GM18520 (cell line): ENCODE data around the gene PHPT1.
"Not testable (repeated sequence)": the region's sequence is repeated elsewhere in the genome, so short reads cannot be mapped to it uniquely, and the experiment has no call there.

Experiments used
- ATAC-seq: cut with Tn5 transposase; IDR thresholded peaks from one replicate; pipeline ENCODE4 v1.9.1; 2021; ENCODE audit not compliant: unreplicated experiment

Gene PHPT1

GRCh38 chr9:136883670-136884069 is 34.5 kb downstream of the PHPT1 start:
- ATAC-seq = not testable (repeated sequence)

DNA sequence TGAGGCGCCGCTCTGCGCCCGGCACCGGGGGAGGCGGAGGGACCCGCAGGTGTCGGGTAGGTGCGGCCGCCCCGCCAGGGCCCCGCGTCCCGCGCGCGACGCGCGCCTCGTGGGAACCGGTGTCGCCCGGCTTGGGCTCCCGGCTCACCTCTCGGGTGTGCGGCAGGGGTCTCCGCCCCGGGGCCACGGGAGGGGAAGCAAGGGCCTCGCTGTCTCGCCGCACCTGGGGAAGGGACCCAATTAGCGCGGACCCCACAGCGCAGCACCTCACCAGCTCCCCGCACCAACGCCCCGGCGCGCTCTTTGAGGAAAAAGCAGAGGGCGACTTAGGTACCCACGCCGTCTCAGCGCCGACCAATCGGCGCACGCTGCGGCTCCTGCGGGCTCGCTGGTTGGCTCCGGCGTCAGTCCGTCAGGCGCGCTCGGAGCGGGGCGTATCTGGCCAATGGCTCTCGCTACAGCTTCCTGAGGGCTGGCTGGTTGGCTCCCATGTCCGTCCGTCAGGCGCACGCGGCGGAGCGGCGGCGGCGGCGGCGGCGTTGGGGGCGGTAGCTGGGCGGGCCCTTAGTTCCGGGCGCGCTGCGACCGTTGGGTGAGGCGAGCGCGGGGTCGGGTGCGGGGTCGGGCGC is 36.9 kb downstream of the PHPT1 start, which contains the start of gene TRAF2:
TRAF2 (plus strand) TSS at position 567 of the 629 bp plus-strand sequence. CDS start 12,225 bp downstream, outside the sequence.
- ATAC-seq = peak; percentile 80

- peak; percentile 15 for ATAC-seq
Observed at GRCh38 chr9:136886610-136887597, 37.7 kb downstream of the PHPT1 start.

DNA sequence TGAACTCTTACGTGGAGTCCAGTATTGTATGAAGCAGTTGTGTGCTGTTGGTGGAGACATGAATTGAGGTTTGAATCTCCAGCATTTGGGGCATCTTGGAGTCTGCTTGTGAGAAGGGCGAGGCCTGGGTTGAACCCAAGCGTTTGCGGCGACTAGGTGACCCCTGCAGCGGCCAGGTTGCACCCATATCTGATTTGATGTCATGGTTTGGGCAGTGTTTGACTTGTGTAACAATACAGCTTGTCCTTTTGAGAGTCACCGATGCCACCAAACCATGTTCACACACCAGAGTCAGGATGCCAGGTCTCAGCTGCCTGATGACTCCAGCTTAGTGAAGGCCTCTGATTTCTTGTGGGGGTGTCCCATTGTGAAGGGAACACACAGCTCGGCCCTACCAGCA is 39.2 kb downstream of the PHPT1 start:
- ATAC-seq = no peak

DNA sequence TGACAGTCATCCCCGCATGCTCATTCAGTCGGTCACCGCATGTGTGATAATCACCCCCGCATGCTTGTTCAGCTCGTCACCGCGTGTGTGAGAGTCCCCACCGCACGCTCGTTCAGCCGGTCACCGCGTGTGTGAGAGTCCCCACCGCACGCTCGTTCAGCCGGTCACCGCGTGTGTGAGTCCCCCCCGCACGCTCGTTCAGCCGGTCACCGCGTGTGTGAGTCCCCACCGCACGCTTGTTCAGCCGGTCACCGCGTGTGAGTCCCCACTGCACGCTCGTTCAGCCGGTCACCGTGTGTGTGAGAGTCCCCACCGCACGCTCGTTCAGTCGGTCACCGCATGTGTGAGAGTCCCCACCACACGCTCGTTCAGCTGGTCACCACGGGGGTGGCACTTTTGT is 40.6 kb downstream of the PHPT1 start:
- no peak for ATAC-seq

GRCh38 chr9:136890661-136891060 is 41.5 kb downstream of the PHPT1 start:
- ATAC-seq = no peak

DNA sequence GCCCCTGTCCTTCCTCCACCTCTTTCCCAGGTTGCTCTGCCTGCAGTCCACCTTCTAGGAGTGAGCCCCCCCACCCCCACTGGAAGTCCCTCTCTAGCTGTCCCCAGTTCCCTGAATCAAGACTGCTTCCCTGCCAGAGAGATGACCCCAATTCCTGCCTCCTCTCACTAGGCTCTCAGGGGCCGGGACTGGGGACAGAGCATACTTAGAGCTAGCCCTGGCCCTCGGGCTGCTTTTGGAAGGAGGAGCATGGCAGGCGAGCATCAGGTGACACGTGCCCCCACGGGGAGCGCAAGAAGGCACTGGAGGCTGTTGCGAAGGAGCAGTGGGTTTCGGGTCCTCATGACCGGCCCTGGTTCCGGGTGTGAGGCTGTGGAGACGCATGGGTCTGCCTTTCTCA is 46.8 kb downstream of the PHPT1 start:
- ATAC-seq = no peak

GRCh38 chr9:136898483-136899100 is 49.4 kb downstream of the PHPT1 start:
- ATAC-seq = no peak

DNA sequence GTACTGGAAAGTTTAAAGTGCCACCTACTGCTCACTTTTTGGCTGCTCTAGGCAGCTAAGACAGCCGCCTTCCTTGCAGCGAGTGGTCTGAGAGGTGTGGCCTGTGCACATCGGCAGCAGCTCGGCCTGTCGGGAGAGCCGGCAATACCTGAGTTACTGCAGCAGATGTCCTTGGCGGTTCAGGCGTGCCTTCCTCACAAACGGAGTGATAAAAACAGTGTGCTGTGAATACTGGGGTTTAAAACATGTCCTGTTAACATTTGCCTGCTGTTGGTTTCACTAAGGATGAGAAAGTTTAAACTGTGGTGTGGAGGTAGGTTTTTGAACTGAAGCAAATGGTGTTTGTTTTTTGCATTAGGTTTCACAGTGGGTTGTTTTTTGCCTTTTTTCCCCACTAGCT is 50.0 kb downstream of the PHPT1 start:
- ATAC-seq = no peak

- no peak for ATAC-seq
Observed at GRCh38 chr9:136900556-136900955, 51.3 kb downstream of the PHPT1 start.
